CD4-positive, alpha-beta T cell treated with Interferon alpha-2 for 1 hour (primary cell): ENCODE results near the gene MYH11.
"Not testable (repeated sequence)": the region's sequence is repeated elsewhere in the genome, so short reads cannot be mapped to it uniquely, and the experiment has no call there.

Experiments used
- DNase-seq, 2 donors: peaks; one replicate each; pipeline ENCODE4 v3.0.0-alpha.2; 2020 to 2022

MYH11 gene

GRCh38 chr16:15836965-15837611 lies 19.7 kb downstream of the MYH11 start:
- no peak for DNase-seq

- DNase-seq: no peak
These were observed 20.8 kb downstream of the MYH11 start for GRCh38 chr16:15836074-15836473.

- no peak for DNase-seq
These were observed 21.5 kb downstream of the MYH11 start for GRCh38 chr16:15835136-15835878.

GRCh38 chr16:15834502-15834901 lies 22.3 kb downstream of the MYH11 start:
- DNase-seq: no peak

- DNase-seq: no peak
These were observed 23.3 kb downstream of the MYH11 start for GRCh38 chr16:15833541-15833940.

- DNase-seq: no peak
These were observed 24.6 kb downstream of the MYH11 start for GRCh38 chr16:15832241-15832640.

GRCh38 chr16:15830832-15831451 lies 25.9 kb downstream of the MYH11 start:
- DNase-seq: no peak

- DNase-seq: no peak
These were observed 27.4 kb downstream of the MYH11 start for GRCh38 chr16:15829460-15829859.

- no peak for DNase-seq
These were observed 29.0 kb downstream of the MYH11 start for GRCh38 chr16:15827709-15828343.

GRCh38 chr16:15827299-15827698 lies 29.5 kb downstream of the MYH11 start:
- no peak for DNase-seq

GRCh38 chr16:15825750-15826305 lies 31.0 kb downstream of the MYH11 start:
- no peak for DNase-seq

GRCh38 chr16:15822957-15823356 lies 33.9 kb downstream of the MYH11 start:
- DNase-seq: no peak

- DNase-seq: no peak
These were observed 36.0 kb downstream of the MYH11 start for GRCh38 chr16:15820837-15821236.

- DNase-seq: no peak
These were observed 37.8 kb downstream of the MYH11 start for GRCh38 chr16:15819046-15819445.

GRCh38 chr16:15817446-15817845 lies 39.4 kb downstream of the MYH11 start:
- DNase-seq: no peak

- DNase-seq: no peak
These were observed 40.6 kb downstream of the MYH11 start for GRCh38 chr16:15816228-15816627.

- DNase-seq: not testable (repeated sequence)
These were observed 44.5 kb downstream of the MYH11 start for GRCh38 chr16:15812401-15812750.

GRCh38 chr16:15811481-15812400 lies 45.1 kb downstream of the MYH11 start:
- no peak for DNase-seq

- no peak for DNase-seq
These were observed 45.9 kb downstream of the MYH11 start for GRCh38 chr16:15810949-15811348.

- no peak for DNase-seq
These were observed 46.4 kb downstream of the MYH11 start for GRCh38 chr16:15810411-15810810.

GRCh38 chr16:15809297-15809696 lies 47.5 kb downstream of the MYH11 start:
- not testable (repeated sequence) for DNase-seq

- DNase-seq: no peak
These were observed 48.8 kb downstream of the MYH11 start for GRCh38 chr16:15808071-15808470.
